ENCODE measurements around the gene POLR2I.

DNA sequence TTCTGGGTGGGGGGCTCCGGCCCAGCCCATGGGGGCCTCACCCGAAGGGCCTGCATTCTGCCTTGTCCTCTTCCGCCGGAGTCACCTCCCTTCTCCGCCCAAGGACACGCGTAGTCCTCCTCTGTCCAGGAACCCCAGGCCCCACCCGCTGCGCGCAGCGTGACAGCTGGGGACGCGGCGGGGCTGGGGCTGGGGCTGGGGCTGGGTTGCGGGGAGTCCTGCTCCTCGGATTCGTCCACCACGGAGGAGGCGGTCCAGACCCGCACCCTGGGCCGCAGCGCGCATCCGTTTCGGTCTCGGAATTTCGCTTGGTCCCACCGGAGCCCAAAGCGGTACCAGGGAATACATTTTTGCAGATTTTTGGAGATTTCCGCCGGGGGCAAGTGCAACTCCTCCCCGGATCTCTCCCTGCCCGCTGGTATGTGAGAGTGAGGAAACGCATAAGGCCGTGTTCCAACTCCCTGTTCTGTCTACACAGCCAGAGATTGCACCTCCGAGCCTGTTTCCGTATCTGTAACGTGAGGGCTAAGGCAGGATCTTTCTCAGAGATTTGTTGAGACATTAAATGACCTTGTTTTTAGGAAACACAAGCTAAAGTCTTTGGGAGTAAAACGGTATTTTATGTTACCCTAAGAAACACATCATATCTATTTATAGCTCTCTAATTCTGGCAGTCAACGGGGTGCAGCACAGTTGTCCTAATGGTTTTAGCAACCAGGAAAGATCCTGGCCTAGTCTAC lies 37.8 kb upstream of the POLR2I start, which contains the start of gene COX7A1:
- TF ChIP-seq, protein P1, sequence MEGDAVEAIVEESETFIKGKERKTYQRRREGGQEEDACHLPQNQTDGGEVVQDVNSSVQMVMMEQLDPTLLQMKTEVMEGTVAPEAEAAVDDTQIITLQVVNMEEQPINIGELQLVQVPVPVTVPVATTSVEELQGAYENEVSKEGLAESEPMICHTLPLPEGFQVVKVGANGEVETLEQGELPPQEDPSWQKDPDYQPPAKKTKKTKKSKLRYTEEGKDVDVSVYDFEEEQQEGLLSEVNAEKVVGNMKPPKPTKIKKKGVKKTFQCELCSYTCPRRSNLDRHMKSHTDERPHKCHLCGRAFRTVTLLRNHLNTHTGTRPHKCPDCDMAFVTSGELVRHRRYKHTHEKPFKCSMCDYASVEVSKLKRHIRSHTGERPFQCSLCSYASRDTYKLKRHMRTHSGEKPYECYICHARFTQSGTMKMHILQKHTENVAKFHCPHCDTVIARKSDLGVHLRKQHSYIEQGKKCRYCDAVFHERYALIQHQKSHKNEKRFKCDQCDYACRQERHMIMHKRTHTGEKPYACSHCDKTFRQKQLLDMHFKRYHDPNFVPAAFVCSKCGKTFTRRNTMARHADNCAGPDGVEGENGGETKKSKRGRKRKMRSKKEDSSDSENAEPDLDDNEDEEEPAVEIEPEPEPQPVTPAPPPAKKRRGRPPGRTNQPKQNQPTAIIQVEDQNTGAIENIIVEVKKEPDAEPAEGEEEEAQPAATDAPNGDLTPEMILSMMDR (conservative IDR thresholded peaks at IDR 0.05 in 1 of 2, IDR thresholded peaks at IDR 0.05 in 1 of 2; ENCODE audit: extremely low read depth in 1 of 2, insufficient read depth in 1 of 2, low read depth in 1 of 2, low read length in 2 of 2) = no peak
- no peak for TF ChIP-seq EZH2 (IDR thresholded peaks at IDR 0.05; ENCODE audit: borderline replicate concordance, low read length)
